Mesenchymal stem cell (in vitro differentiated cells and primary cell): Measurements from ENCODE around the gene CHD1L.

Experiments used
- DNase-seq: peaks from one replicate; pipeline ENCODE4 v3.0.0-alpha.2; 2013
- H2AFZ ChIP-seq: one replicate; pipeline ENCODE4 v1.6.1; 2013; ENCODE audit warnings: low read depth, mild to moderate bottlenecking, control low read depth, inconsistent platforms, low read length, moderate library complexity
- H2AK5ac ChIP-seq: 2 replicates; pipeline ENCODE4 v1.6.1; 2013; ENCODE audit warnings: low read length, moderate library complexity, mild to moderate bottlenecking, inconsistent platforms; ENCODE audit not compliant: severe bottlenecking
- H2BK120ac ChIP-seq: one replicate; pipeline ENCODE4 v1.6.1; 2013; ENCODE audit warnings: low read depth, mild to moderate bottlenecking, inconsistent platforms, low read length, moderate library complexity
- H2BK12ac ChIP-seq, 2 experiments: one replicate each; pipeline ENCODE4 v1.6.1; 2013; ENCODE audit warnings: inconsistent platforms in 2 of 2, low read length in 2 of 2, mild to moderate bottlenecking in 2 of 2, moderate library complexity in 2 of 2, control low read depth in 1 of 2
- H2BK15ac ChIP-seq: one replicate; pipeline ENCODE4 v1.6.1; 2013; ENCODE audit warnings: mild to moderate bottlenecking, low read depth, inconsistent platforms; ENCODE audit not compliant: poor library complexity, severe bottlenecking
- H2BK5ac ChIP-seq: 2 replicates; pipeline ENCODE4 v1.6.1; 2013; ENCODE audit warnings: low read depth, mild to moderate bottlenecking, low read length, control low read depth, inconsistent platforms; ENCODE audit not compliant: poor library complexity, severe bottlenecking
- H3K14ac ChIP-seq, 2 experiments: one replicate each; pipeline ENCODE4 v1.6.1; 2013; ENCODE audit warnings: inconsistent platforms in 2 of 2, low read length in 2 of 2, control low read depth in 1 of 2, mild to moderate bottlenecking in 1 of 2, moderate library complexity in 1 of 2
- H3K18ac ChIP-seq, 2 experiments: one replicate each; pipeline ENCODE4 v1.6.1; 2013; ENCODE audit warnings: inconsistent platforms in 2 of 2, low read length in 2 of 2, control low read depth in 1 of 2, low read depth in 1 of 2, mild to moderate bottlenecking in 1 of 2
- H3K23ac ChIP-seq, 2 experiments: one replicate each; pipeline ENCODE4 v1.6.1; 2013; ENCODE audit warnings: inconsistent platforms in 2 of 2, low read length in 2 of 2, mild to moderate bottlenecking in 2 of 2, moderate library complexity in 2 of 2, control low read depth in 1 of 2
- H3K27ac ChIP-seq: 2 replicates; pipeline ENCODE4 v1.5.1; 2013; ENCODE audit warnings: mild to moderate bottlenecking, moderate library complexity, low read length, control low read depth, inconsistent platforms; ENCODE audit not compliant: poor library complexity, severe bottlenecking
- H3K27me3 ChIP-seq, 2 experiments: 2 replicates each; pipeline versions ENCODE4 v1.6.1 to v1.7.0; 2013; ENCODE audit warnings: low read length in 2 of 2, mild to moderate bottlenecking in 2 of 2, moderate library complexity in 2 of 2, control low read depth in 1 of 2, inconsistent platforms in 1 of 2; ENCODE audit not compliant: control insufficient read depth in 1 of 2, insufficient read depth in 1 of 2
- H3K36me3 ChIP-seq, 2 experiments: 2 replicates each; pipeline versions ENCODE4 v1.6.1 to v1.7.0; 2013; ENCODE audit warnings: low read length in 2 of 2, control low read depth in 1 of 2, inconsistent platforms in 1 of 2, low read depth in 1 of 2, mild to moderate bottlenecking in 1 of 2; ENCODE audit not compliant: insufficient read depth in 2 of 2, control insufficient read depth in 1 of 2
- H3K4ac ChIP-seq, 2 experiments: one replicate each; pipeline ENCODE4 v1.6.1; 2013; ENCODE audit warnings: inconsistent platforms in 2 of 2, low read length in 2 of 2, mild to moderate bottlenecking in 2 of 2, moderate library complexity in 2 of 2, control low read depth in 1 of 2, low read depth in 1 of 2
- H3K4me1 ChIP-seq: 2 replicates; pipeline ENCODE4 v1.6.1; 2013; ENCODE audit warnings: low read depth, low read length, control low read depth; ENCODE audit not compliant: control insufficient read depth, insufficient read depth
- H3K4me2 ChIP-seq: 2 replicates; pipeline ENCODE4 v1.6.1; 2013; ENCODE audit warnings: low read length, mild to moderate bottlenecking, inconsistent platforms; ENCODE audit not compliant: poor library complexity, severe bottlenecking
- H3K4me3 ChIP-seq, 2 experiments: 2 replicates each; pipeline versions ENCODE4 v1.5.1 to v1.7.0; 2013; ENCODE audit warnings: low read length in 2 of 2, mild to moderate bottlenecking in 2 of 2, control low read depth in 1 of 2, low read depth in 1 of 2; ENCODE audit not compliant: insufficient read depth in 1 of 2
- H3K79me1 ChIP-seq: replicated peaks from 2 replicates; pipeline ENCODE4 v1.6.1; 2013; ENCODE audit warnings: mild to moderate bottlenecking, control low read depth, low read length, inconsistent platforms; ENCODE audit not compliant: poor library complexity, severe bottlenecking
- H3K9ac ChIP-seq: 2 replicates; pipeline ENCODE4 v1.7.0; 2013; ENCODE audit warnings: mild to moderate bottlenecking, low read length, moderate library complexity
- H3K9me3 ChIP-seq: 2 replicates; pipeline ENCODE4 v1.7.0; 2013; ENCODE audit warnings: mild to moderate bottlenecking, low read length; ENCODE audit not compliant: control insufficient read depth
- H4K8ac ChIP-seq: one replicate; pipeline ENCODE4 v1.6.1; 2013; ENCODE audit warnings: inconsistent platforms, mild to moderate bottlenecking, low read length, moderate library complexity
- H4K91ac ChIP-seq: one replicate; pipeline ENCODE4 v1.6.1; 2013; ENCODE audit warnings: mild to moderate bottlenecking, low read length, inconsistent platforms
- WGBS: methylation state at CpG from one replicate; pipeline ENCODE4 v1.1.7; 2013; ENCODE audit warnings: mixed read lengths; 5-methylcytosine and 5-hydroxymethylcytosine counted together

CHD1L gene

DNA sequence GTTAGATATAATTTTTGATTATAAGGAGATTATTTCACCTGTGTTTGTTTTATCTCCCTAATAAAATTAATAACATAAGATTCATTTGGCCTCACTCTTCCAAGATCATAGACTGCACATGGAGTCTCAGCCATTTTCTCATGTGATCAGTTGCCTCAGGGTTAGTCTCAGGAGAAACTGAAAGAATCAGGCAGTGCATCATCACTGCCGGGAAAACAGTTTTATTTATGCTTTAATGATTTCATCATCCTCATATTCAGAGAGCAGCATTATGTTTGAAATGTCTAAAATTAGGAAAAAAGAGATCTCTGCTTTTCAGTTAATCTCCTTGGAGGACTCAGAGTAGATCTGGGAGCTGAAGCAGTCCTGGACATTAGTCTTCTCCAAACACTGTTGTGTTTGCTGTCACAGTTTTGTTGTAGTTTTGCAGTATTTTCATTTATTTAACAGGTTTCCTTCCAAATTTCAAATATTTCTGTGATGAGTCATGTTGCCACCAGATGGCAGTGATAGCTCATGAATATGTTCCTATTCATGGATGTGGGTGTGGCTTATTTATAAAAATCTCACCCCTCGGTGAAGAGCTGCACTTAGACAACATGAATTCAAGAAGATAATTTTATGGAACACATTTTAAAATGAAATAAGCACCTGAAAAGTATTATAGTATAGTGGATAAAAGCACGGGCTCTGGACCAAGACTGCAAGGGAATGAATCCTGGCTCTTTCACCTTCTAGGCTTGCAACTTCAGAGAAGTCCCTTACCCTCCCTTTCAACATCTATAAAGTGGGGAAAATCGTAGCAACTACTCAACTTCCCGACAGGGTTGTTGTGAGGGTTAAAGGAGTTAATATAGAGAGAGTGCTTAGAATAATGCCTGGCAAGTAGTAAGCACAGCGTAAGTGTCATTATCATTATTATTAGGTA lies 31.2 kb downstream of the CHD1L start:
- Histone ChIP-seq H2BK5ac (no peak overlapping the region), H3K27ac (peak overlapping the region; percentile 68), H3K4me2 (no peak overlapping the region), H3K9ac (peak overlapping the region; percentile 88), H3K27me3 (no peaks in the 10 kb centered on the region), H2BK15ac (no peak overlapping the region), H3K79me1 (peaks cover 2% of the 10 kb centered on the region), H2AK5ac (no peak overlapping the region), H3K4me1 (no peaks in the 10 kb centered on the region), H4K8ac (no peak overlapping the region), H2AFZ (no peak overlapping the region), H3K4ac (no peak overlapping the region), H3K14ac (no peak overlapping the region), H3K36me3 (peaks cover 9 to 72% of the 10 kb centered on the region in 2 experiments), H3K4me3 (peak overlapping the region in 1 of 2 experiments; percentile 45), H4K91ac (no peak overlapping the region), H3K18ac (no peak overlapping the region), H3K9me3 (no peaks in the 10 kb centered on the region), H3K23ac (no peak overlapping the region), H2BK120ac (no peak overlapping the region), H2BK12ac (no peak overlapping the region)
- DNase-seq: peak; percentile 83
- WGBS: 100% methylated on average over 1 of the region's 6 CpGs

DNA sequence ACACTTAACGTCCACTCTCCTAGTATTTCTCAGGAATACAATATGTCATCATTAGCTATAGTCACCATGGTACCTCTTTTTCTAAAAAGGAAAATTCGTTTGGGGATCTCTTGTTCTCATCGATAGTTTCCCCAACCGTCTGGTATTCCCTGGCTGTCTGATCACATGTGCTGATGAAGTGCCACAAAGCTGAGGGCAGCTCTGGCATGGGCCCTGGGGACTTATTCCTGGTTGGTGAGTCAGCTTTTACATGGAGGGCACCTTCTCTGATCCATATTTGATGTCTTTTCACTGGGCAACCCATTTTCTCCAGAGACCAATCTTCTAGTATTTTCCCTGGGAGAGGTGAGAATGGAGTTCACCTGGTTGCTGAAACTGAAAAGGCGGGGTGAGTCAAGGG lies 39.5 kb downstream of the CHD1L start:
- no peak overlapping the region for H3K9ac ChIP-seq
- no peak overlapping the region for H4K8ac ChIP-seq
- no peak overlapping the region for H3K27ac ChIP-seq
- no peak overlapping the region for H3K4me2 ChIP-seq
- H3K14ac ChIP-seq: no peak overlapping the region
- H3K23ac ChIP-seq: no peak overlapping the region
- no peak overlapping the region for H3K4ac ChIP-seq
- H2BK12ac ChIP-seq: no peak overlapping the region
- peaks cover 15 to 91% of the 10 kb centered on the region in 2 experiments for H3K36me3 ChIP-seq
- H3K4me1 ChIP-seq: no peaks in the 10 kb centered on the region
- WGBS: 94% methylated on average over 5 of the region's 5 CpGs
- no peak overlapping the region for H3K4me3 ChIP-seq
- no peak overlapping the region for H4K91ac ChIP-seq
- H3K18ac ChIP-seq: no peak overlapping the region
- H3K9me3 ChIP-seq: no peaks in the 10 kb centered on the region
- peaks cover 5% of the 10 kb centered on the region for H3K79me1 ChIP-seq
- H2BK120ac ChIP-seq: no peak overlapping the region
- no peak overlapping the region for H2AFZ ChIP-seq
- H2AK5ac ChIP-seq: no peak overlapping the region
- no peak overlapping the region for H2BK15ac ChIP-seq
- no peak for DNase-seq
- H3K27me3 ChIP-seq: no peaks in the 10 kb centered on the region
- H2BK5ac ChIP-seq: no peak overlapping the region

DNA sequence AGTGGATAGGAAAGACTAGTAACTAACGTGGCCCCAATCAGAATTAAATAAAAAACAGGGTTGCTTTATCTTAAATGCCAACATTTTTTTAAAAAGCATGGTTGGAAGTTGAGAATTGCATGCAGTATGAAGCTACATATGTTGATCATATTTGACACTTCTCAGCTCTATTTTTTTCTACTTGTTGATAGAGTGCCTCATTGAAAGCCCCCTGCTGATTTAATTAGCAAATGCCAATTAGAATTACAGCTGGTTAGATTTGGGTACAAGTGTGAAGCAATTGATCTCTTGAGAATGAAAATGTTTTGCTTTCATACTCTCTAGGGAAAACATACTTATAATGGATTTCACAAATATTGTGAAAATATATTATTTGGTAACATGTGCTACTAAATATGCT lies 40.5 kb downstream of the CHD1L start:
- DNase-seq: no peak
- no peak overlapping the region for H3K9ac ChIP-seq
- H3K4me2 ChIP-seq: no peak overlapping the region
- H3K4ac ChIP-seq: no peak overlapping the region
- H3K4me3 ChIP-seq: no peak overlapping the region
- no peak overlapping the region for H2BK120ac ChIP-seq
- no peak overlapping the region for H4K91ac ChIP-seq
- H3K79me1 ChIP-seq: peaks cover 5% of the 10 kb centered on the region
- no peaks in the 10 kb centered on the region for H3K9me3 ChIP-seq
- H3K23ac ChIP-seq: no peak overlapping the region
- H2AFZ ChIP-seq: no peak overlapping the region
- no peak overlapping the region for H3K14ac ChIP-seq
- H3K4me1 ChIP-seq: no peaks in the 10 kb centered on the region
- peaks cover 12 to 90% of the 10 kb centered on the region in 2 experiments for H3K36me3 ChIP-seq
- H2BK5ac ChIP-seq: no peak overlapping the region
- WGBS: 100% methylated on average over 1 of the region's 1 CpG
- no peak overlapping the region for H2BK12ac ChIP-seq
- H2BK15ac ChIP-seq: no peak overlapping the region
- H3K27ac ChIP-seq: no peak overlapping the region
- H2AK5ac ChIP-seq: no peak overlapping the region
- H4K8ac ChIP-seq: no peak overlapping the region
- H3K27me3 ChIP-seq: no peaks in the 10 kb centered on the region
- no peak overlapping the region for H3K18ac ChIP-seq

DNA sequence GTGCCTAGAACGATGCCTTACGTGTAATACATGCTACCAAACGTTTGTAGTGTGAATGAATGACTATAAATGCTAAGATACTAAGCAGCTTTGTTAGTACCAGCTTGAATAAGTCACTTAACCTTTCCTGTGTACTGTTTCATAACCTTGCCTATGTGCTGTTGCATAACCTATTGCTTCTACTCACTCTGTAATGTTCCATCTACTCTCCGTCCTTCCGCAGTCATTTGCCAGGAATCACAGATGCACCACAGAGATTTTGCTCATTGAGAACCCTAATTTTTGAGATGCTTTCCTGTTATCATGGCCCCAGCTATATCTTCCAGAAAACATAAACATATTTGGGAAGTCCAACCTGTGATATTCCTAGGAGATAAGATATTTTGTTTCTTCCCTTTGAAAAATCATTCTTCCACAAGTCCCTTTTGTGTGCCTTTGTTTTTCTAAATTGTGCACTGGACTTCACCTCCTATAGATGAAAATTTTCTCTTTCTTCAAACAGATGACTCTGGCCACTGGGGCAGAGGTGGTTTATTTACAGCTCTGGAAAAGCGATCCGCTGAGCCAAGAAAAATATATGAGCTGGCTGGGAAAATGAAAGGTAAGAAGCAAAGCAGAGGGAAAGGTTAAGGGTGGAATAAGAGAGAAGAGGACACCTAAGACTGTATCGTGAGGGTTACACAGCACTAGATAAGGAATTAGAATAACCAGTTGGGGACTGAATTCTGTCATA lies 44.8 kb downstream of the CHD1L start:
- no peak overlapping the region for H3K23ac ChIP-seq
- H2BK12ac ChIP-seq: no peak overlapping the region
- H2BK120ac ChIP-seq: no peak overlapping the region
- H3K4me3 ChIP-seq: no peak overlapping the region
- H3K9me3 ChIP-seq: no peaks in the 10 kb centered on the region
- no peak overlapping the region for H2AFZ ChIP-seq
- no peak overlapping the region for H2AK5ac ChIP-seq
- no peak overlapping the region for H2BK5ac ChIP-seq
- no peak overlapping the region for H2BK15ac ChIP-seq
- no peak overlapping the region for H3K9ac ChIP-seq
- H3K27ac ChIP-seq: no peak overlapping the region
- H3K4me1 ChIP-seq: no peaks in the 10 kb centered on the region
- peak; percentile 22 for DNase-seq
- no peak overlapping the region for H4K91ac ChIP-seq
- H4K8ac ChIP-seq: no peak overlapping the region
- no peak overlapping the region for H3K4ac ChIP-seq
- peaks cover 22 to 89% of the 10 kb centered on the region in 2 experiments for H3K36me3 ChIP-seq
- H3K4me2 ChIP-seq: no peak overlapping the region
- no peak overlapping the region for H3K14ac ChIP-seq
- H3K27me3 ChIP-seq: no peaks in the 10 kb centered on the region
- H3K18ac ChIP-seq: no peak overlapping the region
- peaks cover 2% of the 10 kb centered on the region for H3K79me1 ChIP-seq
- over 99% methylated on average over 7 of the region's 8 CpGs for WGBS
